ENCODE measurements around the gene CEP112.

CEP112 gene

DNA sequence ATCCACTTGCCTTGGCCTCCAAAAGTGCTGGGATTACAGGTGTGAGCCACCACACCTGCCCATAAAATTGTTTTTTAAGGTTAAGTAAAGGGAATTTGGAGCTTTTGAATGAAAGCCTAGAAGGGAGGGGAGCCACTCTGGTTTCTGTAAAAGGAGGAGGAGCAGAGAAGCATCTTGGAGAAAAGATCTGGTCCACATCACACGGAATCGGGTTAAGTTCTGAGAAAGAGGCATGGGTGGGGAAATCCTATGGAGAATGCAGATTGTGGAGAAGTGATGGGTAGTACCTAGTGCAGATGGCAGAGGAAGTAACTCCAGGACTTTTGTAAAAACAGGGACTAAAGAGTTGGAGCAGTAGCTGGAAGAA is 18.3 kb upstream of the CEP112 start:
- DNase-seq (ENCODE audit: low read depth): no peak
- H3K4me3 ChIP-seq (ENCODE audit: low read depth, low read length): no peak overlapping the region
- TF ChIP-seq, protein P1, sequence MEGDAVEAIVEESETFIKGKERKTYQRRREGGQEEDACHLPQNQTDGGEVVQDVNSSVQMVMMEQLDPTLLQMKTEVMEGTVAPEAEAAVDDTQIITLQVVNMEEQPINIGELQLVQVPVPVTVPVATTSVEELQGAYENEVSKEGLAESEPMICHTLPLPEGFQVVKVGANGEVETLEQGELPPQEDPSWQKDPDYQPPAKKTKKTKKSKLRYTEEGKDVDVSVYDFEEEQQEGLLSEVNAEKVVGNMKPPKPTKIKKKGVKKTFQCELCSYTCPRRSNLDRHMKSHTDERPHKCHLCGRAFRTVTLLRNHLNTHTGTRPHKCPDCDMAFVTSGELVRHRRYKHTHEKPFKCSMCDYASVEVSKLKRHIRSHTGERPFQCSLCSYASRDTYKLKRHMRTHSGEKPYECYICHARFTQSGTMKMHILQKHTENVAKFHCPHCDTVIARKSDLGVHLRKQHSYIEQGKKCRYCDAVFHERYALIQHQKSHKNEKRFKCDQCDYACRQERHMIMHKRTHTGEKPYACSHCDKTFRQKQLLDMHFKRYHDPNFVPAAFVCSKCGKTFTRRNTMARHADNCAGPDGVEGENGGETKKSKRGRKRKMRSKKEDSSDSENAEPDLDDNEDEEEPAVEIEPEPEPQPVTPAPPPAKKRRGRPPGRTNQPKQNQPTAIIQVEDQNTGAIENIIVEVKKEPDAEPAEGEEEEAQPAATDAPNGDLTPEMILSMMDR (conservative IDR thresholded peaks at IDR 0.05; ENCODE audit: low read depth, low read length): no peak

DNA sequence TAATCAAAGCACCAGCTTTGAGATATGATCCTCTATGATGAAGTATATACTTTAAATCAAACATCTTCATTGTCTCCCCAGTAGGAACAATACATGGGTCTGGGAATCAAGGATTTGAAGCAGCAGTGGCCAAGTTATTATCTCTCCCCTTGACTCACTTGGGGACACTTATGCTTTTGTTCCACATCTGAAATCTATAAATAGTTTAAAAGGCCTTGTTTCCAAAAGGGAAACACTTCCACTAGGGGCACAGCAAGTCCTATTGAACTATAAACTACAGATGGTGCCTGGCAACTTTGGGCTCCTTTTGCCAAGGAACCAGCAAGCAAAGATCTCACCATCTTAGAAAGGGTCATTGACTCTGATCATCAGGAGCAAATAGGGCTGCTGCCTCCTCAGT is 16.0 kb upstream of the CEP112 start:
- no peak overlapping the region for H3K4me3 ChIP-seq (ENCODE audit: low read depth, low read length)
- no peak for DNase-seq (ENCODE audit: low read depth)
- TF ChIP-seq, protein P1 (conservative IDR thresholded peaks at IDR 0.05; ENCODE audit: low read depth, low read length): no peak

- TF ChIP-seq, protein P1 (conservative IDR thresholded peaks at IDR 0.05; ENCODE audit: low read depth, low read length): no peak
- H3K4me3 ChIP-seq (ENCODE audit: low read depth, low read length): no peak overlapping the region
- DNase-seq (ENCODE audit: low read depth): no peak
These were observed 11.5 kb upstream of the CEP112 start for GRCh38 chr17:66203274-66204015.

GRCh38 chr17:66200685-66201092 is 8.8 kb upstream of the CEP112 start:
- no peak overlapping the region for H3K4me3 ChIP-seq (ENCODE audit: low read depth, low read length)
- TF ChIP-seq, protein P1 (conservative IDR thresholded peaks at IDR 0.05; ENCODE audit: low read depth, low read length): peak; percentile 83
- peak; percentile 91 for DNase-seq (ENCODE audit: low read depth)

DNA sequence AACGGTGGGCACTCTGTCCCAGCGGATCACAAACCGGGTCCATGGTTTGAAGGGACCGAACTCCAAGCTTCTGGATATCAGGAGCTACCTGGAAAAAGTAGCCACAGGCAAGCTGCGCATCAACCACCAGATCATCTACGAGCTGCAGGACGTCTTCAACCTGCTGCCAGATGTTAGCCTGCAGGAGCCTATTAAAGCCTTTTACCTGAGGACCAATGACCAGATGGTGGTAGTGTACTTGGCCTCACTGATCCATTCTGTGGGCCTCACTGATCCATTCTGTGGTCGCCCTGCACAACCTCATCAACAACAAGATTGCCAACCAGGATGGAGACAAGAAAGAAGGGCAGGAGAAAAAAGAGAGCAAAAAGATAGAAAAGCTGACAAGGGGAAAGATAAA is 6.3 kb upstream of the CEP112 start:
- TF ChIP-seq, protein P1 (conservative IDR thresholded peaks at IDR 0.05; ENCODE audit: low read depth, low read length): no peak
- no peak overlapping the region for H3K4me3 ChIP-seq (ENCODE audit: low read depth, low read length)
- no peak for DNase-seq (ENCODE audit: low read depth)

GRCh38 chr17:66192378-66192687 is 400 bp upstream of the CEP112 start:
- no peak for DNase-seq (ENCODE audit: low read depth)
- TF ChIP-seq, protein P1 (conservative IDR thresholded peaks at IDR 0.05; ENCODE audit: low read depth, low read length): no peak
- H3K4me3 ChIP-seq (ENCODE audit: low read depth, low read length): peak overlapping the region; percentile 72
